Measurements from ENCODE around the gene FBXL13.
"Not testable (repeated sequence)": the region's sequence is repeated elsewhere in the genome, so short reads cannot be mapped to it uniquely, and the experiment has no call there.

Gene FBXL13

GRCh38 chr7:103023578-103023977, 51.0 kb downstream of the FBXL13 start:
- DNase-seq (ENCODE audit: low read depth) = not testable (repeated sequence)

- not testable (repeated sequence) for DNase-seq (ENCODE audit: low read depth)
Measured at GRCh38 chr7:103021490-103021889, 53.1 kb downstream of the FBXL13 start.

- not testable (repeated sequence) for DNase-seq (ENCODE audit: low read depth)
Measured at GRCh38 chr7:103020876-103021275, 53.7 kb downstream of the FBXL13 start.

GRCh38 chr7:103018295-103018694, 56.3 kb downstream of the FBXL13 start:
- not testable (repeated sequence) for DNase-seq (ENCODE audit: low read depth)

- DNase-seq (ENCODE audit: low read depth) = peak; percentile 47
Measured at GRCh38 chr7:103011650-103012049, 62.9 kb downstream of the FBXL13 start.

GRCh38 chr7:103010211-103010610, 64.4 kb downstream of the FBXL13 start:
- no peak for DNase-seq (ENCODE audit: low read depth)

GRCh38 chr7:103009466-103010185, 65.0 kb downstream of the FBXL13 start:
- DNase-seq (ENCODE audit: low read depth) = no peak

- no peak for DNase-seq (ENCODE audit: low read depth)
Measured at GRCh38 chr7:103003004-103003403, 71.6 kb downstream of the FBXL13 start.

GRCh38 chr7:103001210-103001609, 73.4 kb downstream of the FBXL13 start:
- DNase-seq (ENCODE audit: low read depth) = no peak

- no peak for DNase-seq (ENCODE audit: low read depth)
Measured at GRCh38 chr7:102996957-102997356, 77.6 kb downstream of the FBXL13 start.

GRCh38 chr7:102995609-102996008, 79.0 kb downstream of the FBXL13 start:
- DNase-seq (ENCODE audit: low read depth) = not testable (repeated sequence)

- no peak for DNase-seq (ENCODE audit: low read depth)
Measured at GRCh38 chr7:102994567-102994966, 80.0 kb downstream of the FBXL13 start.

GRCh38 chr7:102993718-102994029, 80.9 kb downstream of the FBXL13 start:
- DNase-seq (ENCODE audit: low read depth) = no peak

- peak; percentile 53 for DNase-seq (ENCODE audit: low read depth)
Measured at GRCh38 chr7:102992938-102993717, 81.5 kb downstream of the FBXL13 start.

GRCh38 chr7:102992509-102992937, 82.1 kb downstream of the FBXL13 start:
- no peak for DNase-seq (ENCODE audit: low read depth)

GRCh38 chr7:102991540-102992214, 82.9 kb downstream of the FBXL13 start:
- peak; percentile 97 for DNase-seq (ENCODE audit: low read depth)

- no peak for DNase-seq (ENCODE audit: low read depth)
Measured at GRCh38 chr7:102991077-102991539, 83.5 kb downstream of the FBXL13 start.

- DNase-seq (ENCODE audit: low read depth) = no peak
Measured at GRCh38 chr7:102990642-102991041, 84.0 kb downstream of the FBXL13 start.

- DNase-seq (ENCODE audit: low read depth) = no peak
Measured at GRCh38 chr7:102988631-102989560, 85.7 kb downstream of the FBXL13 start.

- no peak for DNase-seq (ENCODE audit: low read depth)
Measured at GRCh38 chr7:102988088-102988487, 86.5 kb downstream of the FBXL13 start.

- DNase-seq (ENCODE audit: low read depth) = no peak
Measured at GRCh38 chr7:102985176-102985783, 89.3 kb downstream of the FBXL13 start.
